ENCODE results near the gene CBLB. TPM values are rescaled to one million over a fixed set of nuclear protein-coding genes. Genes with fewer than 3 reads are reported as not detected.
A peak's percentile ranks its signal among the peaks of the same experiment; 100 is the strongest.

Gene CBLB
- total RNA-seq, 2 experiments from 2014 or later, result 72.8 to 78.9 TPM

- H3K9me3 Mint-ChIP-seq, result no peaks in the 10 kb centered on the region
- no peak overlapping the region for H3K4me3 Mint-ChIP-seq
- intact Hi-C loops (cut with micrococcal nuclease), result loop anchor here (5.0 kb wide), 1 partner anchor 323 kb away; no protein-coding TSS in a partner anchor
- H3K27me3 Mint-ChIP-seq (ENCODE audit: low read depth), result no peaks in the 10 kb centered on the region
- CTCF ChIA-PET, result interaction anchor here (0.5 to 1.5 kb wide), 4 partner anchors 64 to 920 kb away, joined by 3 read pairs; no protein-coding TSS in a partner anchor
- no peak overlapping the region for H3K27ac Mint-ChIP-seq
- no peak for DNase-seq
- H3K36me3 Mint-ChIP-seq (ENCODE audit: low read depth), result peaks cover 35% of the 10 kb centered on the region
- H3K4me1 Mint-ChIP-seq (ENCODE audit: low read depth), result peaks cover 33% of the 10 kb centered on the region
Measured at GRCh38 chr3:105688821-105689220, 180.0 kb downstream of the CBLB start.

DNA sequence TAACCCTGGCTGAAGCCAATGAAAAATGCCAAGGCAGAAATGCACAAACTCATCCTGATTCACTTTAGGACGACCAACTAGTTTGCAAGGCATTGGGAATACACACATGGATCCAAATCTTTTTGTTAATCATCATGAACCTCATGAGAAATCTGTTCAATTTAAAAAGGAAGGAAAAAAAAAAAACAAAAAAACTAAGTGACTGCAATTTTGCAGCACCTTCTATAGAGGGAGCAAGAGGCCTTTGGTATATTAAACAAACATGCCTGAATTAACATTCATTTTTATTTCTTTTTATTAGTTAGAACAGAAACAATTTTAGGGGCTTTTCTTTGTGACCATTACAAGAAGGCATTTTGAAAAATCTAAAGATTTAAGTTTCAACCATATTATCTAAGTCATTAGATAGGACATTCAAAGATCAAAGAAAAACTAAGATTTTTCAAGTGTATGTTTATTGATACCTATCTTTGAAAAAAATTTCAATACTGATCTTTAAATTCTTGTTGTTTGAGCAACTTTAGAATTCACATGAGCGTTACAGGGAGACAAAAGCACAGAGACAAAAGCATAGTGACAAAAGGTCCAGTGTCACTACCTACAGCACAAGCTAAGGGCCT, 182.4 kb downstream of the CBLB start:
- intact Hi-C loops (cut with micrococcal nuclease), result loop anchor here (1.0 to 5.0 kb wide), 4 partner anchors 182 to 923 kb away; partner anchors contain the start of gene CBLB
- CTCF ChIA-PET, result interaction anchor here (0.6 to 1.4 kb wide), 4 partner anchors 10 to 323 kb away, joined by 3 read pairs; no protein-coding TSS in a partner anchor
- H3K4me1 Mint-ChIP-seq (ENCODE audit: low read depth), result peaks cover 26% of the 10 kb centered on the region
- no peaks in the 10 kb centered on the region for H3K27me3 Mint-ChIP-seq (ENCODE audit: low read depth)
- H3K36me3 Mint-ChIP-seq (ENCODE audit: low read depth), result peaks cover 24% of the 10 kb centered on the region
- H3K27ac Mint-ChIP-seq, result no peak overlapping the region
- H3K9me3 Mint-ChIP-seq, result no peaks in the 10 kb centered on the region
- no peak for DNase-seq
- no peak overlapping the region for H3K4me3 Mint-ChIP-seq

DNA sequence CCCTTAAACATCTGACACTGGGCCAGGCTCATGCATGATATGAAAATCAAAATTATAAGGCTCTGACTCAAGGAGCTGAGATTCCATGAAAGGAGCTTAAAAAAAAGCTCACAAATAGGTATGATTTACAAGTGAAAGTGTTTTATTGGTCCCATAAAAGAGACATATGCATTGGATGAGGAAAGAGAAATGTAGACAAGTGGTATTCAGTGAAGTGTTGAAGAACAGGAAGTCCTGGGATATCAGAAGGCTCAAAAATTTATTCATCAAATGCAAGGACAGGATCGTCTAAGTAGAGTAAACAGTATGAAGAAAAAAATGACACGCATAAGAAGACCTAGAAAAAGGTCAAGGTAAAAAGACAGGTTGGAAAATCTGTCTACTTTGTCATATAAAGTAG, 188.9 kb downstream of the CBLB start:
- Mint-ChIP-seq H3K4me3 (no peak overlapping the region), H3K36me3 (ENCODE audit: low read depth) (peaks cover 45% of the 10 kb centered on the region), H3K4me1 (ENCODE audit: low read depth) (peaks cover 14% of the 10 kb centered on the region), H3K27ac (no peak overlapping the region), H3K27me3 (ENCODE audit: low read depth) (no peaks in the 10 kb centered on the region), H3K9me3 (no peaks in the 10 kb centered on the region)
- DNase-seq, result no peak
- CTCF ChIA-PET, result interaction anchor here (0.6 kb wide), 2 partner anchors 140 to 299 kb away, joined by 4 read pairs; no protein-coding TSS in a partner anchor
- intact Hi-C loops (cut with micrococcal nuclease), result no loop called here

- H3K9me3 Mint-ChIP-seq, result no peaks in the 10 kb centered on the region
- H3K36me3 Mint-ChIP-seq (ENCODE audit: low read depth), result peaks cover 53% of the 10 kb centered on the region
- intact Hi-C loops (cut with micrococcal nuclease), result no loop called here
- no peak for DNase-seq
- CTCF ChIA-PET, result no interaction called here
- H3K27me3 Mint-ChIP-seq (ENCODE audit: low read depth), result no peaks in the 10 kb centered on the region
- no peak overlapping the region for H3K27ac Mint-ChIP-seq
- H3K4me3 Mint-ChIP-seq, result no peak overlapping the region
- H3K4me1 Mint-ChIP-seq (ENCODE audit: low read depth), result peaks cover 18% of the 10 kb centered on the region
Measured at GRCh38 chr3:105678017-105678416, 190.8 kb downstream of the CBLB start.

DNA sequence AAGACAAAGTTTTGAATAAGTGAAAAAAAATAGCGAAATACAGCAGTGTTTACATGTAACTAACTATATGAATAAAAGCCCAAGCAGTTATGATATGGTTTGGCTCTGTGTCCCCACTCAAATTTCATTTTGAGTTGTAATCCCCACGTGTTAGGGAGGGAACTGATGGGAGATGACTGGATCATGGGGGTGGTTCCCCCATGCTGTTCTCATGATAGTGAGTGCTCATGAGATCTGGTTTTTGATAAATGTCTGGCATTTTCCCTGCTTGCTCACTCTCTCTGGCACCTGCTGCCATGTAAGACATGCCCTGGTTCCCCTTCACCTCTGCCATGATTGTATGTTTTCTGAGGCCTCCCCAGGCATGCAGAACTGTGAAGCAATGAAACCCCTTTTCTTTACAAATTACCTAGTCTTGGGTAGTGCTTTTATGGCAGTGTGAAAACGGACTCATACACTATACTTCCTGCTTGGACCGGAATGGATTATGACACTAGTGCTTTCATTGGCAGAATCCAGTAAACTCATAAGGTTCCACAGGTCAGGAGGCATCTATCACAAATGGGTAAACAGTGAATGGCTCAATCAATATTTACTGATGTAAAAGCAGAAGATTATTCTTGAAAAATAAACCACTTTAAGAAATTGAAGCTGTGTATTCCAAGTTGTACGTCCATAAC, 192.1 kb downstream of the CBLB start:
- no peaks in the 10 kb centered on the region for H3K27me3 Mint-ChIP-seq (ENCODE audit: low read depth)
- no peak overlapping the region for H3K4me3 Mint-ChIP-seq
- intact Hi-C loops (cut with micrococcal nuclease), result loop anchor here (1.0 to 2.0 kb wide), 11 partner anchors 76 to 752 kb away; partner anchors contain the start of gene CBLB
- peak overlapping the region; percentile 87 for H3K27ac Mint-ChIP-seq
- no peaks in the 10 kb centered on the region for H3K9me3 Mint-ChIP-seq
- CTCF ChIA-PET, result interaction anchor here (0.7 kb wide), 1 partner anchor 553 kb away, joined by 3 read pairs; no protein-coding TSS in a partner anchor
- DNase-seq, result peak; percentile 77
- peaks cover 51% of the 10 kb centered on the region for H3K36me3 Mint-ChIP-seq (ENCODE audit: low read depth)
- peaks cover 18% of the 10 kb centered on the region for H3K4me1 Mint-ChIP-seq (ENCODE audit: low read depth)

DNA sequence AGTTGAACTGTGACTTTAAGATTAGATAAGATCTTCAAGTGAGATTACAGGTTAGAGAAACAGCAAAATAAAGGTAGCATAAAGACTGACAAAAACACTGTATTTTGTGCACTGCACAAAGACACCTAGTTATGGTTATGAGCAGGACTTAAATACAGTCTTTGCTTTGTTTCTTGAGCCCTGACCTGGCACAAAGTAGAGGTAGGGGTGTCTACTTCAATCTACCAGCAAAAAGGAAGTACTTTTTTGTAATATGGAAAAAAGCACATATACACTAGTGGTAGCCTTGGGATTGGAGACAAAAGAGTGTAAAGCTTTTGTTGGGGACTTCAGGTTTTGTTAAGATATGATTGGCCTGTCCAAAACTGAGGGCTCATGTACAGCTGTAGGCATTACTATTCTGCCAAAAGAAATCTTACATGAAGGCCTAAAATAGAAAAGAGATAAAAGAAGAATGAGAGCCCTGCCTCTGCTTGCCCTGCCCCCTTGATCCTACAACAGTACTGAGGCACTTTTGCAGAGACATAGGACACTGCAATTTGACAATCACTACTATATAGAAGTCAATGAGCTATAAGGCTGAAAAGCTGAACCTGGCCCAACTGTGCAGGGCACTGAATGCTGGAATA, 194.3 kb downstream of the CBLB start:
- Mint-ChIP-seq H3K36me3 (ENCODE audit: low read depth) (peaks cover 40% of the 10 kb centered on the region), H3K4me1 (ENCODE audit: low read depth) (peaks cover 16% of the 10 kb centered on the region)

DNA sequence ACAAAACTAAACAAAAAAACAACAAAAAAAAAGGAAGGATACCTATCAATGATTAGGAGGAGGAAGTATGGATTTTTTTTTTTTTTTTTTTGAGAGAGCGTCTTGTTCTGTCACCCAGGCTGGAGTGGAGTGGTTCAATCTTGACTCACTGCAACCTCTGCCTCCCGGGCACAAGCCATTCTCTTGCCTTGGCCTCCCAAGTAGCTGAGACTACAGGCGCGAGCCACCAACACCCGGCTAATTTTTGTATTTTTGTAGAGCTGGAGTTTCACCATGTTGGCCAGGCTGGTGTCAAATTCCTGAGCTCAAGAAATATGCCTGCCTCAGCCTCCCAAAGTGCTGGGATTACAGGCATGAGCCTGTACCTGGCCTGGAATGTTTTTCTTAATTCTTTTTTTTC, 195.8 kb downstream of the CBLB start:
- no peaks in the 10 kb centered on the region for H3K27me3 Mint-ChIP-seq (ENCODE audit: low read depth)
- intact Hi-C loops (cut with micrococcal nuclease), result no loop called here
- H3K4me1 Mint-ChIP-seq (ENCODE audit: low read depth), result peaks cover 16% of the 10 kb centered on the region
- CTCF ChIA-PET, result no interaction called here
- H3K9me3 Mint-ChIP-seq, result no peaks in the 10 kb centered on the region
- no peak for DNase-seq
- H3K27ac Mint-ChIP-seq, result no peak overlapping the region
- H3K36me3 Mint-ChIP-seq (ENCODE audit: low read depth), result peaks cover 41% of the 10 kb centered on the region
- H3K4me3 Mint-ChIP-seq, result no peak overlapping the region

More for the DNA sequence above, 194.3 kb downstream of the CBLB start:
- H3K27me3 Mint-ChIP-seq (ENCODE audit: low read depth), result no peaks in the 10 kb centered on the region
- H3K9me3 Mint-ChIP-seq, result no peaks in the 10 kb centered on the region
- H3K4me3 Mint-ChIP-seq, result no peak overlapping the region
- H3K27ac Mint-ChIP-seq, result no peak overlapping the region
- CTCF ChIA-PET, result interaction anchor here (0.6 kb wide), 1 partner anchor 95 kb away, joined by 6 read pairs; no protein-coding TSS in a partner anchor
- DNase-seq, result no peak
- intact Hi-C loops (cut with micrococcal nuclease), result no loop called here

GRCh38 chr3:105662306-105662705, 206.5 kb downstream of the CBLB start:
- Mint-ChIP-seq H3K36me3 (ENCODE audit: low read depth) (peaks cover 37% of the 10 kb centered on the region), H3K4me1 (ENCODE audit: low read depth) (no peaks in the 10 kb centered on the region), H3K27me3 (ENCODE audit: low read depth) (no peaks in the 10 kb centered on the region), H3K9me3 (no peaks in the 10 kb centered on the region), H3K27ac (no peak overlapping the region), H3K4me3 (no peak overlapping the region)
- CTCF ChIA-PET, result no interaction called here
- intact Hi-C loops (cut with micrococcal nuclease), result no loop called here
- DNase-seq, result no peak

DNA sequence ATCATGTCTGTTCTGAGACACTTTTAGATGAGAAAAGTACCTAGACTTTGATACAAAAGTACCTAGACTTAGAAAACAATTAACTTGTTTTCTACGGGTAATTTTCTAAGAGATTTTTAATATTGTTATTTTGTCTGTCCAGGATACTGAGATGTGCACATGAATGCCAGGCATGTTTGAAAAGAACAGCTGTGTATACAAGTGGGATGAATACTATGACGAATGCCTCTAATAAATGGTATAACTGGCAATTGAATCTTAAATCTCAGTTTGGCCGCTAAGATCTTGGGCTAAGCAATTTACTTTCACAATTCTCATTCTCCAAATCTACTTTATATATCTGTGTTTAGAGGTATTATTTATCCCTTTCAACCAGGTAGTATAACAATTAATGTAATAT, 207.4 kb downstream of the CBLB start:
- Mint-ChIP-seq H3K27ac (no peak overlapping the region), H3K4me3 (no peak overlapping the region), H3K36me3 (ENCODE audit: low read depth) (peaks cover 35% of the 10 kb centered on the region), H3K9me3 (no peaks in the 10 kb centered on the region), H3K27me3 (ENCODE audit: low read depth) (no peaks in the 10 kb centered on the region), H3K4me1 (ENCODE audit: low read depth) (no peaks in the 10 kb centered on the region)
- CTCF ChIA-PET, result interaction anchor here (0.7 kb wide), 1 partner anchor 133 kb away, joined by 3 read pairs; no protein-coding TSS in a partner anchor
- intact Hi-C loops (cut with micrococcal nuclease), result no loop called here
- no peak for DNase-seq

DNA sequence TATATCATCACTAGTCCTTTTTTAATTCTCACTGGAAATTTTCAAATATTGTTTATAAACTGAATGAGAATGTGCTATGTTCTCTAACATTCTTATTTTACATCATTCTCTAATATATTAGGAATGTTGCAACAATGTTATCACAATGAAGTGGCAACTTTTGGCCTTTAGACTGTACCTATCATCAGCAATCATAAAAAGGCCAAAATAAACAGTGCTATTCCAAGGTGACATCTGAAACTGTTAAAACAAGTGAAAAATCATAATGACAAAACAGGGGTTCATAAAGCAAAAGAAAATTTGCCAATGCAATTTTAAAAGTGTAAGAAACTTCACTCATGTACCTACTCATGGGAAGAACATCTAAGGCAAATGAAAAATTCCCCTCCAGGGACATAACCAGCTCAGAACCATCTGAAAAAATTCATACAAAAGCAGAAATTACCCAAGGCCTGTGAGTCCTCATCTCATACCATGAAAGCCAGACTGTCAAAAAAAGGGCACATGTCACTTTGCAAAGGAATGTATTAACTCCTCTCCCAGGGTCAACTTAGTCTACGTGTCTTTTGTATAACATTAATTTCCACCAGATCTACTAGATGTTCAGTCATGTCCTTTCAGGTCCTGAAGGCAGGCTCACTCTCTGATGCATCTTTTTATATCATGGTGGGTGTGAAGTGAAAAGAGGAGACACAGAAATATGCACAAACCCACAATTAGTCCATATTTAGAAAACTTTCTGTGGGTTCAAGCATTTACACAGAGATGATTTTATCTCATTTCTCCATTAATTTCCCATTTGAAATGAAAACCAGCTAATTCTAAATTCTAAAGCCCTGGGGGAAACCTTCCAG, 211.9 kb downstream of the CBLB start:
- CTCF ChIA-PET, result no interaction called here
- no peak for DNase-seq
- no peaks in the 10 kb centered on the region for H3K27me3 Mint-ChIP-seq (ENCODE audit: low read depth)
- no peaks in the 10 kb centered on the region for H3K9me3 Mint-ChIP-seq
- no peak overlapping the region for H3K4me3 Mint-ChIP-seq
- peaks cover 23% of the 10 kb centered on the region for H3K36me3 Mint-ChIP-seq (ENCODE audit: low read depth)
- H3K4me1 Mint-ChIP-seq (ENCODE audit: low read depth), result no peaks in the 10 kb centered on the region
- no peak overlapping the region for H3K27ac Mint-ChIP-seq
- intact Hi-C loops (cut with micrococcal nuclease), result no loop called here

DNA sequence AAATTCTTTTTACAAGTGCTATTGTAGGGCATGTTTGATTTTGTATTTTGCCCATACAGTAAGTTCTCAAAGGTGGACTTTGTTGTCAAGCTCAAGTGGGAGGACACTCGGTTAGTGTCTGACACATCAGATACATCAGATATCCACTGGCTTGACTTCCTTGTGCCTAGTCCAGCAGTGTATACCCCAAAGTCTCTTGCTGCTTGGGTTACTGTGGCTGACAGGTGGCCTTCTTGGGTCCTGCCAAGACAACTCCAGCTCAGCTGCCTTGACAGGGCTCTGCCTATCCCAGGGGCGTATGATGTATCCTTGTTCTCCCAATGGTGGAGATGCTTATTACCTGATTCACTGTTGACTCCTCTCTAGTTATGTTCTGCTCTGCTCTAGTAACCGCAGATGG, 214.9 kb downstream of the CBLB start:
- intact Hi-C loops (cut with micrococcal nuclease), result no loop called here
- no peak overlapping the region for H3K4me3 Mint-ChIP-seq
- no peak overlapping the region for H3K27ac Mint-ChIP-seq
- no peaks in the 10 kb centered on the region for H3K4me1 Mint-ChIP-seq (ENCODE audit: low read depth)
- CTCF ChIA-PET, result no interaction called here
- H3K27me3 Mint-ChIP-seq (ENCODE audit: low read depth), result no peaks in the 10 kb centered on the region
- H3K9me3 Mint-ChIP-seq, result no peaks in the 10 kb centered on the region
- no peak for DNase-seq
- peaks cover 12% of the 10 kb centered on the region for H3K36me3 Mint-ChIP-seq (ENCODE audit: low read depth)

DNA sequence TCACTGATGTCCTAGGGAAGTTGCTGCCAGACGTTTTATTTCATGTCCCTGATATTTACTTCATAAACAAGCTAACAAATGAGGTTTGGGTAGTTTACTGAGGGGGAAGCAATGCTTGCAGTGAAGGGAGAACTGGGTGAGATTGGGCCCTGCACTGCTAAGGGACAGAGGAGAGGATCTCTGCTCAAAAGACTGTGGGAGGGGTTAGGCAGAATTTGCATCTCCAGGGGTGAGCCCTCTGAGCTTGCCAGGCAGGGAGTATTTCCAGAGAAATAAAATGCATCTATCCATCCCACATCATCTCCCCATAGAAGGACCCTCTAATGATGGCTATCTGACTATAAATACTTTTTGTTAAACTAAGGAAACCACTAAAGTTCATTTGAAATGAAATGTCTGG, 215.6 kb downstream of the CBLB start:
- Mint-ChIP-seq H3K9me3 (no peaks in the 10 kb centered on the region), H3K27me3 (ENCODE audit: low read depth) (no peaks in the 10 kb centered on the region), H3K4me1 (ENCODE audit: low read depth) (no peaks in the 10 kb centered on the region), H3K27ac (no peak overlapping the region), H3K4me3 (no peak overlapping the region), H3K36me3 (ENCODE audit: low read depth) (peaks cover 7% of the 10 kb centered on the region)
- intact Hi-C loops (cut with micrococcal nuclease), result no loop called here
- CTCF ChIA-PET, result no interaction called here
- no peak for DNase-seq

All from activated naive CD4-positive, alpha-beta T cell treated with anti-CD3 and anti-CD28 coated beads for 36 hours (primary cell).